CD4-positive, alpha-beta T cell (primary cell): Measurements from ENCODE around the gene TUBA8. TPM values are rescaled to one million over a fixed set of nuclear protein-coding genes. Genes with fewer than 3 reads are reported as not detected.
A peak's percentile ranks its signal among the peaks of the same experiment; 100 is the strongest.
"Not testable (repeated sequence)": the region's sequence is repeated elsewhere in the genome, so short reads cannot be mapped to it uniquely, and the experiment has no call there.

Experiments
- ATAC-seq: fragments of 200-7000 bp; cut with Tn5 transposase; one replicate; pipeline ENCODE4 v1.10.0; 2022; ENCODE audit warnings: mild to moderate bottlenecking; ENCODE audit not compliant: poor library complexity
- CTCF ChIA-PET: fragments of 350-600 bp; sonication (Branson Sonifier 250); formaldehyde crosslinking; loops from one replicate; lab custom pipeline; 2021; ENCODE audit warnings: antibody characterized with exemption, inconsistent platforms; lab: Charles Lee
- POLR2A ChIA-PET: fragments of 350-600 bp; sonication (Branson Sonifier 250); formaldehyde crosslinking; loops from one replicate; lab custom pipeline; 2021; ENCODE audit warnings: antibody characterized with exemption, inconsistent platforms; lab: Charles Lee
- DNase-seq, 14 experiments: peaks; one replicate each; pipeline ENCODE4 v3.0.0-alpha.2; 2013 to 2020; ENCODE audit warnings: mixed read lengths in 2 of 14
- H3K27ac ChIP-seq, 2 donors: one replicate each; pipeline versions ENCODE4 v1.5.1 to v1.7.0; 2013; ENCODE audit warnings: low read length in 2 of 2, low read depth in 1 of 2, mild to moderate bottlenecking in 1 of 2
- H3K27me3 ChIP-seq, 2 experiments: 1 replicate in 1 of 2; 2 replicates in 1 of 2; pipeline versions ENCODE4 v1.6.1 to v1.7.0; 2013; ENCODE audit warnings: low read length in 2 of 2, control low read depth in 1 of 2, mild to moderate bottlenecking in 1 of 2, moderate library complexity in 1 of 2; ENCODE audit not compliant: insufficient read depth in 2 of 2, control insufficient read depth in 1 of 2
- H3K36me3 ChIP-seq: one replicate; pipeline ENCODE4 v1.6.1; 2013; ENCODE audit warnings: low read length, control low read depth; ENCODE audit not compliant: insufficient read depth
- H3K4me1 ChIP-seq: one replicate; pipeline ENCODE4 v1.6.1; 2013; ENCODE audit warnings: low read length, control low read depth; ENCODE audit not compliant: insufficient read depth
- H3K4me3 ChIP-seq: one replicate; pipeline ENCODE4 v1.5.1; 2013; ENCODE audit warnings: mild to moderate bottlenecking, low read length, moderate library complexity
- H3K9me3 ChIP-seq, 2 experiments: 1 replicate in 1 of 2; 2 replicates in 1 of 2; pipeline versions ENCODE4 v1.6.1 to v1.7.0; 2013; ENCODE audit warnings: low read length in 2 of 2, mild to moderate bottlenecking in 2 of 2, control low read depth in 1 of 2, moderate library complexity in 1 of 2; ENCODE audit not compliant: control insufficient read depth in 1 of 2, insufficient read depth in 1 of 2
- H3K27ac Mint-ChIP-seq: one replicate; pipeline ENCODE4 v1.8.0; 2020; ENCODE audit warnings: mixed read lengths
- H3K27me3 Mint-ChIP-seq: one replicate; pipeline ENCODE4 v1.8.0; 2021; ENCODE audit warnings: mixed read lengths
- H3K36me3 Mint-ChIP-seq: one replicate; pipeline ENCODE4 v1.8.0; 2021; ENCODE audit warnings: low read depth, mixed read lengths
- H3K4me1 Mint-ChIP-seq: one replicate; pipeline ENCODE4 v1.8.0; 2021; ENCODE audit warnings: low read depth, mixed read lengths
- H3K4me3 Mint-ChIP-seq: one replicate; pipeline ENCODE4 v1.8.0; 2020; ENCODE audit warnings: mild to moderate bottlenecking, mixed read lengths
- H3K9me3 Mint-ChIP-seq: one replicate; pipeline ENCODE4 v1.8.0; 2020; ENCODE audit warnings: mixed read lengths
- CTCF ChIP-seq: fragments of 200-600 bp; IDR thresholded peaks from one replicate; pipeline ENCODE4 v1.8.0; 2022; ENCODE audit warnings: antibody characterized with exemption, mild to moderate bottlenecking
- intact Hi-C, 2 experiments: fragments of 100-400 bp; cut with DNase I in 1 of 2; cut with micrococcal nuclease in 1 of 2; formaldehyde crosslinking; loops; one replicate each; pipeline versions ENCODE4 v1.15.1 to v1.9.0; 2023 to 2025; cut with DNase I, micrococcal nuclease
- total RNA-seq, 174 experiments: library from RNA in 2 of 174; stranded (reverse) in 2 of 174; gene quantifications; one replicate each; pipeline ENCODE4 v1.2.3 and lab custom pipeline; 2021 to 2026

Gene TUBA8
- total RNA-seq, 2 experiments from 2014 or later, result 0.47 to 1.1 TPM

GRCh38 chr22:18156878-18157713, 46.5 kb downstream of the TUBA8 start:
- H3K4me1 ChIP-seq, result peaks cover 7% of the 10 kb centered on the region
- ChIA-PET CTCF (no interaction called here), POLR2A (no interaction called here)
- Mint-ChIP-seq H3K4me3 (no peak overlapping the region), H3K27ac (no peak overlapping the region), H3K9me3 (no peaks in the 10 kb centered on the region), H3K4me1 (peaks cover 18% of the 10 kb centered on the region), H3K27me3 (no peaks in the 10 kb centered on the region), H3K36me3 (peaks cover 35% of the 10 kb centered on the region)
- no peaks in the 10 kb centered on the region for H3K27me3 ChIP-seq
- ATAC-seq (no peak), DNase-seq (peak in 11 of 14 experiments; percentile 14 to 69 (median 36))
- H3K27ac ChIP-seq, result no peak overlapping the region
- H3K36me3 ChIP-seq, result peaks cover 4% of the 10 kb centered on the region
- intact Hi-C loops, result no loop called here
- H3K9me3 ChIP-seq, result no peaks in the 10 kb centered on the region
- H3K4me3 ChIP-seq, result no peak overlapping the region
- TF ChIP-seq CTCF, result no peak

- TF ChIP-seq CTCF, result no peak
- Mint-ChIP-seq H3K36me3 (peaks cover 35% of the 10 kb centered on the region), H3K27me3 (no peaks in the 10 kb centered on the region), H3K27ac (peak overlapping the region; percentile 13), H3K4me1 (peaks cover 13% of the 10 kb centered on the region), H3K9me3 (no peaks in the 10 kb centered on the region), H3K4me3 (no peak overlapping the region)
- CTCF ChIA-PET, result no interaction called here
- Histone ChIP-seq H3K9me3 (no peaks in the 10 kb centered on the region), H3K27me3 (no peaks in the 10 kb centered on the region), H3K36me3 (peaks cover 4% of the 10 kb centered on the region), H3K27ac (no peak overlapping the region), H3K4me3 (no peak overlapping the region), H3K4me1 (peaks cover 1% of the 10 kb centered on the region)
- no peak for ATAC-seq
- intact Hi-C loops, result no loop called here
- POLR2A ChIA-PET, result no interaction called here
- no peak for DNase-seq
Observed at GRCh38 chr22:18157714-18158028, 47.1 kb downstream of the TUBA8 start.

- H3K27me3 ChIP-seq, H3K4me3 ChIP-seq, CTCF ChIA-PET, intact Hi-C loops, ATAC-seq, H3K9me3 ChIP-seq, H3K9me3 Mint-ChIP-seq, H3K27ac ChIP-seq, H3K36me3 ChIP-seq, POLR2A ChIA-PET, DNase-seq, H3K27me3 Mint-ChIP-seq, H3K4me1 Mint-ChIP-seq, H3K27ac Mint-ChIP-seq, H3K4me3 Mint-ChIP-seq, H3K4me1 ChIP-seq: not testable (repeated sequence)
- H3K36me3 Mint-ChIP-seq, result peaks cover 44% of the 10 kb centered on the region
Observed at GRCh38 chr22:18160641-18161040, 50.0 kb downstream of the TUBA8 start.

GRCh38 chr22:18163843-18164242, 53.2 kb downstream of the TUBA8 start:
- H3K27ac Mint-ChIP-seq, H3K27me3 Mint-ChIP-seq, H3K4me1 ChIP-seq, POLR2A ChIA-PET, CTCF ChIA-PET, ATAC-seq, H3K27me3 ChIP-seq, H3K36me3 ChIP-seq, H3K27ac ChIP-seq, intact Hi-C loops, H3K4me3 ChIP-seq, H3K9me3 Mint-ChIP-seq, H3K9me3 ChIP-seq, DNase-seq, H3K4me3 Mint-ChIP-seq, H3K4me1 Mint-ChIP-seq: not testable (repeated sequence)
- peaks cover 33% of the 10 kb centered on the region for H3K36me3 Mint-ChIP-seq

GRCh38 chr22:18164584-18164983, 54.0 kb downstream of the TUBA8 start:
- H3K27me3 ChIP-seq, H3K4me3 Mint-ChIP-seq, H3K27ac ChIP-seq, intact Hi-C loops, ATAC-seq, H3K4me1 ChIP-seq, H3K9me3 ChIP-seq, POLR2A ChIA-PET, H3K27ac Mint-ChIP-seq, H3K4me1 Mint-ChIP-seq, H3K9me3 Mint-ChIP-seq, CTCF ChIA-PET, H3K4me3 ChIP-seq, H3K36me3 ChIP-seq, H3K27me3 Mint-ChIP-seq, DNase-seq: not testable (repeated sequence)
- H3K36me3 Mint-ChIP-seq, result peaks cover 32% of the 10 kb centered on the region

- ATAC-seq, H3K4me1 ChIP-seq: not testable (repeated sequence)
Observed at GRCh38 chr22:18165356-18165755, 54.7 kb downstream of the TUBA8 start.

More at GRCh38 chr22:18165356-18165755, 54.7 kb downstream of the TUBA8 start:
- intact Hi-C loops, H3K4me3 Mint-ChIP-seq, H3K4me1 Mint-ChIP-seq, H3K9me3 Mint-ChIP-seq, H3K36me3 ChIP-seq, H3K9me3 ChIP-seq, H3K4me3 ChIP-seq, POLR2A ChIA-PET, DNase-seq, H3K27me3 Mint-ChIP-seq, CTCF ChIA-PET, H3K27ac Mint-ChIP-seq, H3K27me3 ChIP-seq, H3K27ac ChIP-seq: not testable (repeated sequence)
- peaks cover 33% of the 10 kb centered on the region for H3K36me3 Mint-ChIP-seq
